AG10803 (cell line): ENCODE data around the gene MMP10.

Experiments used
- DNase-seq: peaks from one replicate; pipeline ENCODE4 v3.0.0; 2010; ENCODE audit warnings: low read depth
- H3K4me3 ChIP-seq: 2 replicates; pipeline ENCODE4 v1.5.1; 2011; ENCODE audit warnings: mild to moderate bottlenecking, low read length, control low read depth
- CTCF ChIP-seq: conservative IDR thresholded peaks from 2 replicates; pipeline ENCODE4 v1.5.1; 2011; ENCODE audit warnings: mild to moderate bottlenecking, low read length, control low read depth, inconsistent platforms

Gene MMP10

GRCh38 chr11:102767800-102768199, 12.6 kb downstream of the MMP10 start:
- TF ChIP-seq CTCF, result no peak
- no peak for DNase-seq
- no peak overlapping the region for H3K4me3 ChIP-seq

- DNase-seq, result no peak
- TF ChIP-seq CTCF, result no peak
- no peak overlapping the region for H3K4me3 ChIP-seq
These were observed 17.0 kb downstream of the MMP10 start for GRCh38 chr11:102763440-102763839.

GRCh38 chr11:102762361-102762767, 18.1 kb downstream of the MMP10 start:
- TF ChIP-seq CTCF, result no peak
- peak; percentile 39 for DNase-seq
- H3K4me3 ChIP-seq, result no peak overlapping the region

- peak; percentile 89 for DNase-seq
- no peak overlapping the region for H3K4me3 ChIP-seq
- TF ChIP-seq CTCF, result no peak
These were observed 18.7 kb downstream of the MMP10 start for GRCh38 chr11:102761646-102762238.

GRCh38 chr11:102760344-102761035, 19.9 kb downstream of the MMP10 start:
- no peak for TF ChIP-seq CTCF
- peak; percentile 97 for DNase-seq
- H3K4me3 ChIP-seq, result no peak overlapping the region

GRCh38 chr11:102757823-102758549, 22.4 kb downstream of the MMP10 start:
- no peak overlapping the region for H3K4me3 ChIP-seq
- no peak for TF ChIP-seq CTCF
- DNase-seq, result peak; percentile 53

- no peak for DNase-seq
- H3K4me3 ChIP-seq, result no peak overlapping the region
- no peak for TF ChIP-seq CTCF
These were observed 27.2 kb downstream of the MMP10 start for GRCh38 chr11:102753267-102753666.
